Neural progenitor cell (in vitro differentiated cells): Measurements from ENCODE around the gene NDUFA11.

Source experiments
- EZH2phosphoT487 ChIP-seq: fragments of 200-600 bp; sonication (generic); IDR thresholded peaks from 2 replicates; pipeline ENCODE4 v1.6.1; 2017; ENCODE audit warnings: antibody characterized with exemption
- TF ChIP-seq, protein P1 (sequence below): fragments of 200-600 bp; sonication (generic); IDR thresholded peaks from 2 replicates; pipeline ENCODE4 v1.5.1; 2017; ENCODE audit warnings: antibody characterized with exemption, mild to moderate bottlenecking

DNA sequence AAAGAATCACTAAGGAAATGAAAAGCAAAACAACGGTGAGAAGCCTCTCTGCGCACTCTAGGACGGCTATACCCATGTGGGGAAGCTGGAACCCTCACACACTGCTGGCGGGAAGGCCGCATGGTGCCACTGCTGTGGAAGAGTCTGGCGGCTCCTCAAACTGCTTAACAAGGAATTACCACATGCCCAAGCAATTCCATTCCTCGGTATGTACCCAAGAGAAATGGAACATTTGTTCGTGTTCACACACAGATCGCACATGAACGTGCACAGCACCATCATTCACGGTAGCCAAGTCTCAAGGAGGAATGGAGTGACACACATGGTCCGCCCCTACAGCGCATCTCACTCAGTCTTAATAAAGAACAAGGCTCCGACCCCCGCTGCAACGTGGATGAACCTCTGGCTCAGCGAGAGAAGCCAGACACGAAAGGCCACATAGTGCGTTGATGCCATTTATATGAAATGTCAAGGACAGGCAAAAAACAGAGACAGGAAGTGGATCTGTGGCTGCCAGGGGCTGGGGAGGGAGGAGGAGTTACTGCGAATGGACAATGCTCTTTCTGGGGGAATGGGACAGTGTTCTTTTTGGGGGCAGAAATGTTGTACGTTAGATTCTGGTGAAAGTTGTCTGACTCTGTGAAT is 18.0 kb upstream of the NDUFA11 start:
- TF ChIP-seq, protein P1, sequence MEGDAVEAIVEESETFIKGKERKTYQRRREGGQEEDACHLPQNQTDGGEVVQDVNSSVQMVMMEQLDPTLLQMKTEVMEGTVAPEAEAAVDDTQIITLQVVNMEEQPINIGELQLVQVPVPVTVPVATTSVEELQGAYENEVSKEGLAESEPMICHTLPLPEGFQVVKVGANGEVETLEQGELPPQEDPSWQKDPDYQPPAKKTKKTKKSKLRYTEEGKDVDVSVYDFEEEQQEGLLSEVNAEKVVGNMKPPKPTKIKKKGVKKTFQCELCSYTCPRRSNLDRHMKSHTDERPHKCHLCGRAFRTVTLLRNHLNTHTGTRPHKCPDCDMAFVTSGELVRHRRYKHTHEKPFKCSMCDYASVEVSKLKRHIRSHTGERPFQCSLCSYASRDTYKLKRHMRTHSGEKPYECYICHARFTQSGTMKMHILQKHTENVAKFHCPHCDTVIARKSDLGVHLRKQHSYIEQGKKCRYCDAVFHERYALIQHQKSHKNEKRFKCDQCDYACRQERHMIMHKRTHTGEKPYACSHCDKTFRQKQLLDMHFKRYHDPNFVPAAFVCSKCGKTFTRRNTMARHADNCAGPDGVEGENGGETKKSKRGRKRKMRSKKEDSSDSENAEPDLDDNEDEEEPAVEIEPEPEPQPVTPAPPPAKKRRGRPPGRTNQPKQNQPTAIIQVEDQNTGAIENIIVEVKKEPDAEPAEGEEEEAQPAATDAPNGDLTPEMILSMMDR: no peak
- no peak for TF ChIP-seq EZH2phosphoT487
